DOHH2 (cell line): ENCODE data around the gene MALRD1.

Source experiments
- H3F3A ChIP-seq: fragments of 200-600 bp; sonication (generic), shearing (Covaris generic); 2 replicates; pipeline ENCODE4 v1.6.0; 2016; ENCODE audit warnings: antibody characterized with exemption, mild to moderate bottlenecking; ENCODE audit not compliant: control insufficient read depth, insufficient read depth
- H3K27ac ChIP-seq: fragments of 200-600 bp; sonication (generic); 2 replicates; pipeline ENCODE4 v1.5.1; 2014; ENCODE audit warnings: low read depth, mild to moderate bottlenecking, low read length, moderate library complexity
- H3K27me3 ChIP-seq: fragments of 200-600 bp; sonication (generic); 2 replicates; pipeline ENCODE4 v1.6.1; 2014; ENCODE audit warnings: mild to moderate bottlenecking, low read length, mixed read lengths; ENCODE audit not compliant: control insufficient read depth
- H3K36me3 ChIP-seq: fragments of 200-600 bp; sonication (generic); 2 replicates; pipeline ENCODE4 v1.6.1; 2014; ENCODE audit warnings: mild to moderate bottlenecking, low read length, moderate library complexity, mixed read lengths; ENCODE audit not compliant: control insufficient read depth
- H3K4me1 ChIP-seq: fragments of 200-600 bp; sonication (generic); 2 replicates; pipeline ENCODE4 v1.6.1; 2014; ENCODE audit warnings: mild to moderate bottlenecking, low read length, mixed read lengths; ENCODE audit not compliant: control insufficient read depth
- H3K4me2 ChIP-seq: fragments of 200-600 bp; sonication (generic); 2 replicates; pipeline ENCODE4 v1.6.0; 2014; ENCODE audit warnings: mild to moderate bottlenecking, low read length, moderate library complexity
- H3K4me3 ChIP-seq: fragments of 200-600 bp; sonication (generic); 2 replicates; pipeline ENCODE4 v1.5.1; 2014; ENCODE audit warnings: mild to moderate bottlenecking, low read length, mixed read lengths
- H3K79me2 ChIP-seq: fragments of 200-600 bp; sonication (generic); 2 replicates; pipeline ENCODE4 v1.6.1; 2014; ENCODE audit warnings: mild to moderate bottlenecking, low read length, mixed read lengths; ENCODE audit not compliant: control insufficient read depth
- H3K9me2 ChIP-seq: fragments of 200-600 bp; sonication (generic); replicated peaks from 2 replicates; pipeline ENCODE4 v1.6.1; 2014; ENCODE audit warnings: mild to moderate bottlenecking, low read length, mixed read lengths; ENCODE audit not compliant: control insufficient read depth
- H3K9me3 ChIP-seq: fragments of 200-600 bp; sonication (generic); 2 replicates; pipeline ENCODE4 v1.6.1; 2014; ENCODE audit warnings: antibody characterized with exemption, low read length, mixed read lengths; ENCODE audit not compliant: control insufficient read depth, insufficient read depth
- H4K20me1 ChIP-seq: fragments of 200-600 bp; sonication (generic); 2 replicates; pipeline ENCODE4 v1.6.0; 2014; ENCODE audit warnings: low read depth, mild to moderate bottlenecking, antibody characterized with exemption, low read length, moderate library complexity; ENCODE audit not compliant: control insufficient read depth, insufficient read depth
- CTCF ChIP-seq: fragments of 200-600 bp; sonication (generic); IDR thresholded peaks from one replicate; pipeline ENCODE4 v1.5.1; 2014; ENCODE audit warnings: antibody characterized with exemption, mild to moderate bottlenecking, low read depth, low read length; ENCODE audit not compliant: poor library complexity, severe bottlenecking
- EZH2phosphoT487 ChIP-seq: fragments of 200-600 bp; sonication (generic); IDR thresholded peaks from 2 replicates; pipeline ENCODE4 v1.6.1; 2017; ENCODE audit warnings: borderline replicate concordance, mild to moderate bottlenecking, antibody characterized with exemption, low read length, moderate library complexity, mixed read lengths

The MALRD1 gene

GRCh38 chr10:19783721-19784120 is 735.1 kb downstream of the MALRD1 start:
- H3K4me2 ChIP-seq, result no peak overlapping the region
- TF ChIP-seq EZH2phosphoT487 (no peak), CTCF (no peak)
- H3K27me3 ChIP-seq, result no peaks in the 10 kb centered on the region
- no peaks in the 10 kb centered on the region for H3F3A ChIP-seq
- H3K27ac ChIP-seq, result no peak overlapping the region
- H3K4me1 ChIP-seq, result no peaks in the 10 kb centered on the region
- H3K36me3 ChIP-seq, result no peaks in the 10 kb centered on the region
- no peaks in the 10 kb centered on the region for H3K9me3 ChIP-seq
- no peaks in the 10 kb centered on the region for H3K79me2 ChIP-seq
- no peak overlapping the region for H3K4me3 ChIP-seq
- H3K9me2 ChIP-seq, result no peaks in the 10 kb centered on the region
- no peaks in the 10 kb centered on the region for H4K20me1 ChIP-seq
